HCT116 (cell line): ENCODE measurements around the gene NFATC3. TPM values are rescaled to one million over a fixed set of nuclear protein-coding genes. Genes with fewer than 3 reads are reported as not detected.

Source experiments
- ATAC-seq: fragments of 200-7000 bp; cut with Tn5 transposase; 2 replicates; pipeline ENCODE4 v1.9.1; 2020; ENCODE audit warnings: mild to moderate bottlenecking, moderate library complexity
- BruUV-seq: library from RNA; stranded (reverse); fragments of 400-500 nt; replicated peaks from 2 replicates; lab custom pipeline; 2021; lab: Mats Ljungman, UMichigan
- CTCF ChIA-PET: fragments of 300-600 bp; sonication (Branson Sonifier 250); formaldehyde crosslinking; loops from one replicate; lab custom pipeline; 2021; ENCODE audit warnings: antibody characterized with exemption; lab: Charles Lee
- POLR2A ChIA-PET: fragments of 300-600, 350-600 bp; sonication (Branson Sonifier 250); formaldehyde crosslinking; loops from one replicate; lab custom pipeline; 2021; ENCODE audit warnings: antibody characterized with exemption; lab: Charles Lee
- RAD21 ChIA-PET, 2 experiments: fragments of 300-600 bp; sonication (Branson Sonifier 250); formaldehyde crosslinking; loops; one replicate each; lab custom pipeline; 2023; ENCODE audit warnings: low total read pairs in 2 of 2; ENCODE audit not compliant: uncharacterized antibody in 2 of 2, unreplicated experiment in 2 of 2, low non-redundant PET in 1 of 2; lab: Charles Lee
- DNase-seq: peaks from one replicate; pipeline ENCODE4 v3.0.0-alpha.2; 2010; ENCODE audit warnings: low read depth, low spot score
- H2AFZ ChIP-seq: fragments of 200-600 bp; shearing (Covaris generic), sonication (generic); 2 replicates; pipeline ENCODE4 v1.6.1; 2017; ENCODE audit warnings: low read depth, mixed run types, mixed read lengths, antibody characterized with exemption, low read length; ENCODE audit not compliant: poor library complexity, severe bottlenecking
- H3K27ac ChIP-seq: 2 replicates; pipeline ENCODE4 v1.5.1; 2012; ENCODE audit warnings: low read depth, low read length
- H3K27me3 ChIP-seq: fragments of 200-600 bp; sonication (generic); 2 replicates; pipeline ENCODE4 v1.6.1; 2016; ENCODE audit warnings: mixed run types, low read length, mixed read lengths; ENCODE audit not compliant: insufficient read depth
- H3K36me3 ChIP-seq, 2 experiments: fragments of 200-500 bp in 1 of 2; fragments of 200-600 bp in 1 of 2; sonication (Bioruptor generic) in 1 of 2; sonication (generic) in 1 of 2; 2 replicates each; pipeline versions ENCODE4 v1.5.1 to v1.6.1; 2014 to 2016; ENCODE audit warnings: low read length in 2 of 2, inconsistent platforms in 1 of 2, mixed read lengths in 1 of 2, mixed run types in 1 of 2; ENCODE audit not compliant: insufficient read depth in 2 of 2, control insufficient read depth in 1 of 2
- H3K4me1 ChIP-seq, 2 experiments: fragments of 200-600 bp in 1 of 2; sonication (generic) in 1 of 2; 2 replicates each; pipeline versions ENCODE4 v1.5.1 to v1.6.1; 2012 to 2017; ENCODE audit warnings: low read length in 2 of 2, inconsistent platforms in 1 of 2, mild to moderate bottlenecking in 1 of 2, mixed read lengths in 1 of 2, mixed run types in 1 of 2, moderate library complexity in 1 of 2; ENCODE audit not compliant: insufficient read depth in 2 of 2, control insufficient read depth in 1 of 2
- H3K4me2 ChIP-seq: fragments of 200-600 bp; sonication (generic); 2 replicates; pipeline ENCODE4 v1.6.1; 2017; ENCODE audit warnings: mixed run types, low read length, mixed read lengths
- H3K4me3 ChIP-seq, 2 experiments: fragments of 200-600 bp in 1 of 2; sonication (generic) in 1 of 2; replicated peaks in 1 of 2; 2 replicates each; pipeline ENCODE4 v1.5.1; 2011 to 2016; ENCODE audit warnings: low read length in 2 of 2, control low read depth in 1 of 2, low read depth in 1 of 2, mild to moderate bottlenecking in 1 of 2, mixed read lengths in 1 of 2, mixed run types in 1 of 2
- H3K79me2 ChIP-seq: fragments of 200-600 bp; sonication (generic); 2 replicates; pipeline ENCODE4 v1.6.1; 2017; ENCODE audit warnings: mild to moderate bottlenecking, mixed run types, low read length, moderate library complexity, mixed read lengths; ENCODE audit not compliant: insufficient read depth
- H3K9ac ChIP-seq: fragments of 200-600 bp; sonication (generic); 2 replicates; pipeline ENCODE4 v1.6.1; 2016; ENCODE audit warnings: low read length, mixed read lengths
- H3K9me2 ChIP-seq: fragments of 200-600 bp; sonication (generic), shearing (Covaris generic); 2 replicates; pipeline ENCODE4 v1.6.1; 2017; ENCODE audit warnings: mixed run types, mild to moderate bottlenecking, moderate library complexity; ENCODE audit not compliant: insufficient read depth
- H3K9me3 ChIP-seq, 2 experiments: fragments of 200-500 bp in 1 of 2; fragments of 200-600 bp in 1 of 2; sonication (Bioruptor generic) in 1 of 2; sonication (generic) in 1 of 2; 2 replicates each; pipeline ENCODE4 v1.6.1; 2014 to 2017; ENCODE audit warnings: low read length in 2 of 2, mixed read lengths in 2 of 2, inconsistent platforms in 1 of 2, low read depth in 1 of 2, mild to moderate bottlenecking in 1 of 2, mixed run types in 1 of 2, moderate library complexity in 1 of 2; ENCODE audit not compliant: control insufficient read depth in 1 of 2, insufficient read depth in 1 of 2
- H4K20me1 ChIP-seq: fragments of 200-600 bp; sonication (generic), shearing (Covaris generic); 2 replicates; pipeline ENCODE4 v1.6.1; 2017; ENCODE audit warnings: mixed run types, mild to moderate bottlenecking, moderate library complexity; ENCODE audit not compliant: insufficient read depth
- CEBPB ChIP-seq: IDR thresholded peaks from 2 replicates; pipeline ENCODE4 v1.6.1; 2012; ENCODE audit warnings: low read depth
- ELF1 ChIP-seq: IDR thresholded peaks from 2 replicates; pipeline ENCODE4 v1.6.1; 2012; ENCODE audit warnings: low read depth, borderline replicate concordance
- JUND ChIP-seq: IDR thresholded peaks from 2 replicates; pipeline ENCODE4 v1.6.1; 2012
- intact Hi-C: fragments of 100-400 bp; cut with micrococcal nuclease; formaldehyde crosslinking; loops from 2 replicates; pipeline ENCODE4 v1.10.0; 2022
- total RNA-seq: library from RNA; stranded (reverse); gene quantifications from one replicate; pipeline ENCODE4 v1.2.1, GENCODE V29; 2021; ENCODE audit not compliant: unreplicated experiment
- TF ChIP-seq, protein P1 (sequence below): IDR thresholded peaks from 2 replicates; pipeline ENCODE4 v1.6.1; 2011; ENCODE audit warnings: mild to moderate bottlenecking, low read length, moderate library complexity; ENCODE audit not compliant: insufficient replicate concordance; ENCODE audit errors: extremely low read depth

NFATC3 gene
- total RNA-seq, 1 experiment from 2014 or later: 25.6 TPM

- no peak overlapping the region for H3K9ac ChIP-seq
- no peak overlapping the region for H2AFZ ChIP-seq
- H3K4me3 ChIP-seq: no peak overlapping the region
- TF ChIP-seq, protein P1, sequence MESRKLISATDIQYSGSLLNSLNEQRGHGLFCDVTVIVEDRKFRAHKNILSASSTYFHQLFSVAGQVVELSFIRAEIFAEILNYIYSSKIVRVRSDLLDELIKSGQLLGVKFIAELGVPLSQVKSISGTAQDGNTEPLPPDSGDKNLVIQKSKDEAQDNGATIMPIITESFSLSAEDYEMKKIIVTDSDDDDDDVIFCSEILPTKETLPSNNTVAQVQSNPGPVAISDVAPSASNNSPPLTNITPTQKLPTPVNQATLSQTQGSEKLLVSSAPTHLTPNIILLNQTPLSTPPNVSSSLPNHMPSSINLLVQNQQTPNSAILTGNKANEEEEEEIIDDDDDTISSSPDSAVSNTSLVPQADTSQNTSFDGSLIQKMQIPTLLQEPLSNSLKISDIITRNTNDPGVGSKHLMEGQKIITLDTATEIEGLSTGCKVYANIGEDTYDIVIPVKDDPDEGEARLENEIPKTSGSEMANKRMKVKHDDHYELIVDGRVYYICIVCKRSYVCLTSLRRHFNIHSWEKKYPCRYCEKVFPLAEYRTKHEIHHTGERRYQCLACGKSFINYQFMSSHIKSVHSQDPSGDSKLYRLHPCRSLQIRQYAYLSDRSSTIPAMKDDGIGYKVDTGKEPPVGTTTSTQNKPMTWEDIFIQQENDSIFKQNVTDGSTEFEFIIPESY: no peak
- no peak for TF ChIP-seq ELF1
- no peak for TF ChIP-seq CEBPB
- TF ChIP-seq JUND: no peak
- H3K4me2 ChIP-seq: no peak overlapping the region
- H3K9me2 ChIP-seq: no peaks in the 10 kb centered on the region
- ChIA-PET RAD21 (no interaction called here), POLR2A (interaction anchor here (0.5 kb wide), 1 partner anchor 20 kb away, joined by 4 read pairs; no protein-coding TSS in a partner anchor), CTCF (no interaction called here)
- H4K20me1 ChIP-seq: no peaks in the 10 kb centered on the region
- ATAC-seq: no peak
- H3K36me3 ChIP-seq: peaks cover 0 to 2% of the 10 kb centered on the region in 2 experiments; a peak in 2 of 4 replicates
- H3K4me1 ChIP-seq: peaks cover 0 to 10% of the 10 kb centered on the region in 2 experiments; a peak in 2 of 4 replicates
- no TSS peak for BruUV-seq
- no peaks in the 10 kb centered on the region for H3K27me3 ChIP-seq
- intact Hi-C loops: no loop called here
- DNase-seq: no peak
- peak overlapping the region; percentile 1; the same call in 1 of the 2 replicates for H3K27ac ChIP-seq
- H3K79me2 ChIP-seq: no peaks in the 10 kb centered on the region
- H3K9me3 ChIP-seq: no peaks in the 10 kb centered on the region
Observed at GRCh38 chr16:68257251-68257905, 172.2 kb downstream of the NFATC3 start.
